A549 treated with AZD9567 at 1 μM for 4 hours (cell line): ENCODE measurements around the gene CC2D1B. TPM values are rescaled to one million over a fixed set of nuclear protein-coding genes. Genes with fewer than 3 reads are reported as not detected.

Experiments used
- total RNA-seq: library from RNA; stranded (reverse); fragments of 200-300 nt; extraction: Qiagen RNA extraction; gene quantifications from 5 replicates; pipeline ENCODE4 v1.2.3, GENCODE V29; 2022; ENCODE audit not compliant: insufficient read depth

The CC2D1B gene
- 17.3 to 20.0 TPM (median 19.0 TPM) in 5 replicates for total RNA-seq

GRCh38 chr1:52365746-52366516 is at the start of gene CC2D1B:
CC2D1B (minus strand) TSS chr1:52366205; CDS start chr1:52364620, 1,585 bp downstream.

GRCh38 chr1:52404116-52404974 is 38.3 kb upstream of the CC2D1B start, which contains the start of the genes ORC1 and PRPF38A:
ORC1 (minus strand) TSS chr1:52404423; CDS start chr1:52402223, 2,200 bp downstream.
PRPF38A (plus strand) TSS chr1:52404602; CDS start chr1:52404750, 148 bp downstream.

Other genes with a start within 250 kb of the CC2D1B start
- 6.9 to 11.3 TPM (median 7.3 TPM) in 5 replicates for gene ZFYVE9, start 224.1 kb downstream of the CC2D1B start, total RNA-seq
- 19.7 to 24.8 TPM (median 20.3 TPM) in 5 replicates for gene ORC1, start 38.2 kb upstream of the CC2D1B start, total RNA-seq
- 18.0 to 22.1 TPM (median 22.0 TPM) in 5 replicates for gene PRPF38A, start 38.4 kb upstream of the CC2D1B start, total RNA-seq
- 22.6 to 46.7 TPM (median 23.8 TPM) in 5 replicates for gene TUT4, start 186.9 kb upstream of the CC2D1B start, total RNA-seq
- not detected in 5 replicates for gene GPX7, start 236.2 kb upstream of the CC2D1B start, total RNA-seq